ENCODE data around the gene DCC. TPM values are rescaled to one million over a fixed set of nuclear protein-coding genes. Genes with fewer than 3 reads are reported as not detected.

Gene DCC
- total RNA-seq, 1 experiment from 2014 or later: 14.1 TPM

DNA sequence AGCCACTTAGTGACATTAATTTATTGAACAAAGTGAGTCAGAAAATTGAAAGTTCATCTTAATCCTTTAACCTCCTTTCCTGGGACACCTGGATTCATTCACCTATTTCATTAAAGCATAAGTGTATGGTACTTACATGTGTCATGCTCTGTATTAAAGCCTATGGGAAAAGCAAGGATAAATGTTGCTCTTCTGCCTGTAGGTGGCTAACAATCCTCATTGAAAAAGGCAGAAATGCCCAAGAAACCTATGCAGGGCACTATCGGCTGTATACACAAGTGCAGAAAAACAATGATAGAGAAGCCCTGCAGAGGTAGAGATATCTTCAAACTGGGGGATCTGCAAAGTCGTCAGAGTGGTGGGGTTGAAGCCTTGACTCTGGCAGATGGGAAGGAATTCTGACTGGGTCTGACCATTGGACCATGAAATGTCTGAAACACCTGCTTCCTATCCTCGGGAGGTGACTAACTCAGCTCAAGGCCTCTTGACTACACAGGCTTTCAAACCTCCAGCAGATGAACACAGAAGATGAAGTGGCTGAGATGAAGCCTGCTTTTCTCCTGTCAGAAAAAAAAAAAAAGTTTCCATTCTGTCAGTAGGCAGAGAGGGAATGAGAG, 83.1 kb downstream of the DCC start:
- peak; percentile 61 for DNase-seq (ENCODE audit: low read depth)

GRCh38 chr18:52426041-52426440, 86.0 kb downstream of the DCC start:
- peak; percentile 51 for DNase-seq (ENCODE audit: low read depth)

DNA sequence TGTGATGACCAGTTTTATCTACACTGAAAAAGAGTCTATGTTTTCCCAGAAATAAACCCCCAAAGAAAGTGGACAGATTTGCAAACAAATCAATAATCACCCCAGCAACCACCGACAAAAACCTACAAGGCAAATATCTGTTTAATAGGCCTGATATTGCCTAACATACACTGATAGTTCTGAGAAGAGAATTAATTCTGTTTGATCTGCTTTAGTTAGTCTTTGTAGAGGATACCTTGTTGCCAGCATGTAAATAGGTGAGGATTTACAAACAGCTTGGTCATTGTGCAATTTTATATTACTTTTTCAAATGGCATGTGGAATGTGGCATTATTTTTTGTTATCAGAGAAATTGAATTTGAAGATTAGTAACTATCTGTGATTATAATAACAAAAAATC, 86.5 kb downstream of the DCC start:
- no peak for DNase-seq (ENCODE audit: low read depth)

GRCh38 chr18:52427521-52428175, 87.7 kb downstream of the DCC start:
- no peak for DNase-seq (ENCODE audit: low read depth)

DNA sequence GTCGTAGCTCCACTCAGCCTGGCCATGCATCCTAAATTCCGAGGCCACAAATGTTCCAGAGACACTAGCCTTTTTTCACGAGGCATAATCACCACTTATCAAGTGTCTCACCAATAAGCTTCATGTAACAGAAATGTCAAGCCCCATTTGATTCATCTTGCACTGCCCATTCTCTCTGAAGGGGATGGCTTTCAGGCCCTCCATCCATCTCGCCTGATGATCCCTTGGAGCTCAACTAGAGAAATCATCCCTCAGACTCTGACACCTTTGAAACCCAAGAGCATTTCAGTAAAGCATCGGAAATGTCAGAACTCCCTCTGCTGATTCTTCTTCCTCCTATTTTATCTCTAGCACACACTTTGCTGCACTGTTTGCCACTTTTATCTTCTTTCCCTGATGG, 91.7 kb downstream of the DCC start:
- DNase-seq (ENCODE audit: low read depth): no peak

DNA sequence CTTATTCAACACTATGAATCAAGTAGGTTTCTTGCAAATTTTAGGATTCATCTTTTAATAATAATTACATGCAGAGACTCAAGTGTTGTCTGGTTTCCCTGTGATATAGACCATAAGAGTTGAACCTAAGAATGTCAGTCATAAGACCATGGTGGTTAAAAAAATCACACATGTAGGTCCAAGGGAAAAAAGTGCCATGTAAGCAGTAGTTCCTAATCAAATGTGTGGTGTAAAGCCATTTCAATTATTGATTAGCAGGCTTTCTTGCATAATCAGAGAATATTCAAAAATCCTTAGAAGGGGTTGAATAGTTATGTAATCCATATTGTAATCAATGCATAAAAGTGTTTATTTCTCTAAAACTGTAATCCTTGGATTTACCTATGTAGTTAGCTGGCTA, 93.8 kb downstream of the DCC start:
- DNase-seq (ENCODE audit: low read depth): no peak

DNA sequence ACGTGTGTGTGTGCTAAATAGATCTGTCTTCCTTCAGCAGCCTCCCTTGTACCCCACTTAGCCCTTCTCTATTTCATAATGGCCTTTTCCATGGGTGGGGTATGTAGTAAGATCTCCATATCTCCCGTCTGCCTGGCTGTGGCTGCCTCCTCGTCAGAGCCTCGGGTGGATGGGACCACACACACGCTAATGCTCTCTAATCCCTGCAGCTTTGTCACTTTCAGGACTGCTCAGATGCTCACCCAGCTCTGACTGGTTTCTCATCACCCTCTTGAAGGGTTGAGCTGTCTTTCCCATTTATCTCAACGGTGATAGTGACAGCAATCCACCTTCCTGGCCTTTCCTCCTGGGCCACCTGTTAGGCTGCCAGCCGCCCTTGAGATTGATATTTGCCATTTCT, 95.3 kb downstream of the DCC start:
- no peak for DNase-seq (ENCODE audit: low read depth)

DNA sequence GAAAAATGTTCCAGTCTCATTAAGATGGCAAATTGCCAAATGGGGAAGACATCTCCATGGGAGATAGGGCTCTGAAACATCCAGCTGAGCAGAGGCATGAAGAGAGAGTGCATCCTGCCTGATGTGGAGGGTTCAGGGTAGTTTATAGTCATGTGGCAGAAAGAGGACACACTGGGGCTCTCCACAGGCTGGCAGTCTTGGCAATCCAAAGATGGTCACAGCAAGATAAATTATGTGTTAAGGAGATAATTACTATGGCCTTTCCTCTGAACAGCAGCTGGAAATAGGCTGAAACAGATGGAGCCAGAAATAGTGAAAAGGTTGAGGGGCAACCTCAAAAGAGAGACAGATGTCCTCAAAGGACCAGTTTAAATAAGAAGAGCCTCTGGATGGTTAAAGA, 97.2 kb downstream of the DCC start:
- DNase-seq (ENCODE audit: low read depth): no peak

DNA sequence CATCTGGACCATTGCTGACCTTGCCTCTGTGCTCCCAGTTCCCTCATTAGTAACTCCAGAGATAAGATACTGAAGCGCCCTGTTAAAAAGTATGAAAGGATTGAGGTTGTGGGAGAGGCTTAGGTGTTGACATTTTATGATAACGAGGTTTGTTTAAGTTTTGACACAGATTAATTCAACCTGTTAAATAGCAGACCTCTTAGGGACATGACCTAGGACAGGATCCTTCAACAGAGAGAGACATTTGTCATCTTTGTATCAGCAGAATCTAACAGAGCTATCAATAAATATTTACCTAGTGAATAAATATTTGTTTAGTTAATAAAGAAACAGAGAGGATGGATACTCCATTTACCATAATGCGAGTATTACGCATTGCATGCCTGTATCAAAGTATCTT, 99.5 kb downstream of the DCC start:
- DNase-seq (ENCODE audit: low read depth): no peak

DNA sequence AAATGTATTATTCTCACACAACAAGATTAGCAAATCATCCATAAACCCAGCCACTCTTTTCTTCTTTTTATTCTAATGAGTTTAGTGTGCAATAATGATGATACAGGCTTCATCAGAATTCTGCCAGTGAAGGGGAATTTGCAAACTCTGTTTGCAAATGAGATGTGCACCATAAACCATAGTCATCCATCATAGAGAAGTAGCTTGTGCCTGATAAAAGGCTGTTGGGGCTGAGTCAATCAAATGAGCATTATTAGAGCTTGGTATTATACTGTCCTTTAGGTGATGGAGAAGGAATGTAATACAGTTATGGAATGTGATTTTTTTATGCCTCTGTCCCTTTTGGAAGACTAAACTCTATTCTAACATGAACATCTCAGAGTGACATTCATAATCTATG, 101.8 kb downstream of the DCC start:
- DNase-seq (ENCODE audit: low read depth): no peak

DNA sequence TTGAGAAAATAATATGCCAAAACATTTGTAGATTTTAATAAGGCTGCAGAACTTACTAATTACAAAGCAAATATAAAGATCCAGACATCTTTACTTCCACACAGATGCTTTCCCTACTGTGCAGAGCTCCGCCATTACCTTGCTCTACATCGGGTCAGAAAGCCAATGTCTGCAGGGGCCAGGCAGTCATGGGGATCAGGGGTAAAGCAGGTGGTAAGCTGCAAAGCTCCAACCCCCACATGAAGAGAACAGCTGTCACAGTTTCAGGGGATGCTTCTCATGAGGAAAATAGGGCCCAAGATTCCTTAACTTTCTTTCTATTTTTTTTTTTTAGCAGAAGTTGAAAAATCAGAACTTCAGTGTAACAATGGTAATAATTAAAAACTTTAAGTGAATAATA, 102.7 kb downstream of the DCC start:
- DNase-seq (ENCODE audit: low read depth): no peak

- no peak for DNase-seq (ENCODE audit: low read depth)
Measured at GRCh38 chr18:52451256-52451655, 111.3 kb downstream of the DCC start.

DNA sequence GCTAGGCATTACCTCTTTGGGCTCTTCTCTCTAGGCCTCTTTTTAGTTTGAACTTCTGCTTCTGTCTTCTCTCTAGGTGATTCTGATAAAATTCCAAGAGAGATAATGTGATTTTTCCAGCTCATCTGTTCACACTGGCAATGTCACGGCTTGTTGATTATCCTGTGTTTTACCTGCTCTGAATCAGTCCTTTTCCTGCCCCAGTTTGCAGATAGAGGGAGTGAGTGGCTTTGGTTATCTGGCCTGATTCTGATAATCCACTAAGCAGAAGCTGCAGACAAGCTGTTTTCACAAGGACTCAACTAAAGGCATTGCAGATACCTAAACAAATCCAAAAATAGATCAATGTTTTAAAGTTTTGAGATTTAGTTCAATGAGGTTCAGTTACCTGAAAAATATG, 111.9 kb downstream of the DCC start:
- no peak for DNase-seq (ENCODE audit: low read depth)

DNA sequence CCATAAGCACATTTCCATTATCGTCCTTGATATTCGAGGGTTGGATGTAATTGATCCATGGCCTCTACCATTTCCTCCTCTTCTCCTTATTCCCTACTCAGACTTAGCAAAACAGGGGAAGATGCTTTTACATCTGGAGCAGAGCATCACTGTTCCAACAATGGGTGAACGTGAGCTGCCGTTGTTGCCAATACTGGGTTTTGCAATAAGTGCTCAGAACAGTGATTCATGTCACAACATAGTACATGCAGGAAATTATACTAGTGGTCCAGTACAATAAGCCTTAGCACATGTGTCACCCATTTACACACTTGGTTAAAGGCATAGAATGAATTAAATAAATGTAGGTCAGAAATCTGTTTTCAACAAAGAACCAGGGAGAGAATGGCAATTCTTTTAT, 112.4 kb downstream of the DCC start:
- DNase-seq (ENCODE audit: low read depth): peak; percentile 15

- no peak for DNase-seq (ENCODE audit: low read depth)
Measured at GRCh38 chr18:52459890-52460289, 119.9 kb downstream of the DCC start.

- no peak for DNase-seq (ENCODE audit: low read depth)
Measured at GRCh38 chr18:52462853-52463252, 122.9 kb downstream of the DCC start.

DNA sequence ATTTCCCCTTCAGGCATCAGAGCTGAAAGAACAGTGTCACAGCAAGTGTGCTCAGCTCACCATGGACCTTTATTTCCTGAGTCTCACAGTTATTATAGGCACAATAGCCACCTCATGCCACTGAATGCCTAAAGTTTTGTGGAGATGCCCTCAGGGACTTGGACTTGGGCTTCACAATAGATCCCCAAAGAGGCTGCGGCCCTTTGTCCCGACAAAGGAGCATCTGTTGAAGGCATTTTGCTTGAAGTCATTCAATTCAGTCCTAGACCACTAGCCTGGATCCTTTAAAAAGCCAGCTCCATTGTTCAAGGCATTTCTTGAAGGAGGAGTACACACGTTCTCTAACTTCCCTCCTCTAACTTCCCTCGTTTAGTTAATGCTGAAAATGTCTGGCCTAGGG, 125.4 kb downstream of the DCC start:
- DNase-seq (ENCODE audit: low read depth): no peak

- DNase-seq (ENCODE audit: low read depth): no peak
Measured at GRCh38 chr18:52468496-52468895, 128.5 kb downstream of the DCC start.

DNA sequence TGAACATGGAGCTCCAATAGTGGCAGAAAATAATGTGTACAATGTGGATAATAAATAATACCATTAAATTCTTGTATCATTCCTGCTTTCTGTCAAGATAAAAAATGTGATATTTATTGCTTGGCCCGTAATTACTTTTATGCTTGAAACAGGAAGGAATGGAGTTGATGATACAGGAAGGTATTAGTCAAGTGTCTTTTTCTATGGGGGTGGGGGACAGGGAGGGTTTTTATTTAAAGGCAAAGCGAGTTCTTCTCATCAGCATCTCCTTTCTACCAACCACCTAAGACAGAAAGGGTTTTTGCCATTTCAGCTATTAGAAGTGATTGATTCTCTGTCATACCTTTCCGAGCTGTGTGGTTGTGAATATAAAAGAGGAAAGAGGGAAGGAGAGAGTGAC, 135.3 kb downstream of the DCC start:
- no peak for DNase-seq (ENCODE audit: low read depth)

DNA sequence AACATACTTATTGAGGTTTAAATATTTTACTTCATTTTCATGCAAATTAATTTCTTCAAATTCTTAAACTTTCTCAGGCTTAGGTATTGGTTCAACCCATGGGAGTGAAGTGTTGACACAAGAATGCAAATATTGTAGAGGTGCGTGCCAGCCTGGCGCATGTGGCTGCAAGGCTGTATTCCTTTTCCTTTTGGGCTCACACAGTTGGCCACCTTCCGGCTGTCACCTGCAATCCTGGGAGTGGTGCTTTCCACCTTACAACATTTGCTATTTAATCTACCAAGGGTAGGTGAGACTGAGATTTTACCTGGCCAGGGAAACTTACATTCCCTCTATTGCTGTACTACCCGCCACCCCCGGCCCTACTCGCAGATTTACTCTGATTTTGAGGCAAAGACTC, 141.1 kb downstream of the DCC start:
- no peak for DNase-seq (ENCODE audit: low read depth)

- DNase-seq (ENCODE audit: low read depth): no peak
Measured at GRCh38 chr18:52484977-52485376, 145.0 kb downstream of the DCC start.

GRCh38 chr18:52486052-52486451, 146.1 kb downstream of the DCC start:
- no peak for DNase-seq (ENCODE audit: low read depth)

Data from HT1080 (cell line).